Measurements from ENCODE around the gene MCM7. TPM values are rescaled to one million over a fixed set of nuclear protein-coding genes. Genes with fewer than 3 reads are reported as not detected.

MCM7 gene
- polyA plus RNA-seq, 1 experiment = 39.5 TPM

GRCh38 chr7:100090527-100091410 lies 10.4 kb downstream of the MCM7 start:
- ChIA-PET CTCF (interaction anchor here (1.5 kb wide), 1 partner anchor 100 kb away, joined by 5 read pairs; no protein-coding TSS in a partner anchor), POLR2A (interaction anchor here (0.8 to 5.2 kb wide), 2 partner anchors 11 to 99 kb away, joined by 3 to 67 read pairs; partner anchors contain the start of genes AP4M1 and MCM7)
- DNase-seq (ENCODE audit: low read depth, low spot score) = no peak
- Histone ChIP-seq H3K4me3 (ENCODE audit: low read depth, low read length) (no peak overlapping the region; the same call in 1 of the 2 replicates), H3K27me3 (ENCODE audit: control insufficient read depth, insufficient read depth, low read length) (no peaks in the 10 kb centered on the region), H3K9me3 (ENCODE audit: control insufficient read depth, insufficient read depth, low read length) (no peaks in the 10 kb centered on the region; the same call in 1 of the 2 replicates), H3K27ac (ENCODE audit: low read depth, low read length) (peak overlapping the region; percentile 52)
- no peak for TF ChIP-seq CTCF (IDR thresholded peaks at IDR 0.05; ENCODE audit: low read depth, low read length)

- TF ChIP-seq CTCF (IDR thresholded peaks at IDR 0.05; ENCODE audit: low read depth, low read length) = no peak
- ChIA-PET POLR2A (interaction anchor here (0.7 to 5.2 kb wide), 3 partner anchors 12 to 97 kb away, joined by 3 to 67 read pairs (median 3); partner anchors contain the start of genes AP4M1 and MCM7), CTCF (interaction anchor here (0.6 to 1.5 kb wide), 3 partner anchors 9 to 1018 kb away, joined by 3 to 5 read pairs (median 3); no protein-coding TSS in a partner anchor)
- H3K27me3 ChIP-seq (ENCODE audit: control insufficient read depth, insufficient read depth, low read length) = no peaks in the 10 kb centered on the region
- peak overlapping the region; percentile 85 for H3K27ac ChIP-seq (ENCODE audit: low read depth, low read length)
- peak overlapping the region; percentile 91 for H3K4me3 ChIP-seq (ENCODE audit: low read depth, low read length)
- no peaks in the 10 kb centered on the region; the same call in 1 of the 2 replicates for H3K9me3 ChIP-seq (ENCODE audit: control insufficient read depth, insufficient read depth, low read length)
- no peak for DNase-seq (ENCODE audit: low read depth, low spot score)
Measured at GRCh38 chr7:100089458-100090196, 11.6 kb downstream of the MCM7 start.

- Histone ChIP-seq H3K27me3 (ENCODE audit: control insufficient read depth, insufficient read depth, low read length) (no peaks in the 10 kb centered on the region), H3K4me3 (ENCODE audit: low read depth, low read length) (peak within 1 kb of the TSS; percentile 91), H3K27ac (ENCODE audit: low read depth, low read length) (peak within 1 kb of the TSS; percentile 97), H3K9me3 (ENCODE audit: control insufficient read depth, insufficient read depth, low read length) (no peaks in the 10 kb centered on the region; the same call in 1 of the 2 replicates)
- CTCF ChIA-PET = no interaction called here
- TF ChIP-seq CTCF (IDR thresholded peaks at IDR 0.05; ENCODE audit: low read depth, low read length) = no peak
- DNase-seq (ENCODE audit: low read depth, low spot score) = no peak
- POLR2A ChIA-PET = interaction anchor here (0.6 to 5.2 kb wide), 2 partner anchors 13 to 63 kb away, joined by 4 to 67 read pairs; partner anchors contain the start of genes AP4M1 and MCM7
Measured at GRCh38 chr7:100088621-100089457, 12.4 kb downstream of the MCM7 start, which contains the start of gene COPS6. TSS of gene COPS6 (plus strand) at chr7:100088969. CDS start at chr7:100088991, 22 bp downstream.

GRCh38 chr7:100088095-100088620 lies 13.0 kb downstream of the MCM7 start:
- CTCF ChIA-PET = no interaction called here
- H3K9me3 ChIP-seq (ENCODE audit: control insufficient read depth, insufficient read depth, low read length) = no peaks in the 10 kb centered on the region; the same call in 1 of the 2 replicates
- peak overlapping the region; percentile 97 for H3K27ac ChIP-seq (ENCODE audit: low read depth, low read length)
- POLR2A ChIA-PET = interaction anchor here (0.6 to 5.2 kb wide), 3 partner anchors 7 to 62 kb away, joined by 4 to 67 read pairs (median 6); partner anchors contain the start of genes AP4M1 and MCM7
- H3K4me3 ChIP-seq (ENCODE audit: low read depth, low read length) = peak overlapping the region; percentile 91
- no peak for DNase-seq (ENCODE audit: low read depth, low spot score)
- no peaks in the 10 kb centered on the region for H3K27me3 ChIP-seq (ENCODE audit: control insufficient read depth, insufficient read depth, low read length)
- no peak for TF ChIP-seq CTCF (IDR thresholded peaks at IDR 0.05; ENCODE audit: low read depth, low read length)
